Tongue (tissue), 2 donors: ENCODE results near the gene LHX3. TPM values are rescaled to one million over a fixed set of nuclear protein-coding genes. Genes with fewer than 3 reads are reported as not detected.

ENCODE experiments used
- DNase-seq: peaks from one replicate; pipeline ENCODE4 v3.0.0-alpha.2; 2015
- total RNA-seq: library from RNA; depleted of rRNA; stranded (reverse); fragments of >200 nt; gene quantifications from one replicate; pipeline ENCODE4 v1.2.3, GENCODE V29; 2014

The LHX3 gene
- total RNA-seq, 1 donor from 2014 or later = not detected

GRCh38 chr9:136226680-136227407 is 21.9 kb upstream of the LHX3 start:
- DNase-seq = no peak

- DNase-seq = peak; percentile 71
These were observed 21.1 kb upstream of the LHX3 start for GRCh38 chr9:136225748-136226679.

- DNase-seq = no peak
These were observed 20.4 kb upstream of the LHX3 start for GRCh38 chr9:136225366-136225747.

GRCh38 chr9:136223871-136224640 is 19.1 kb upstream of the LHX3 start:
- no peak for DNase-seq

- DNase-seq = peak; percentile 44
These were observed 18.0 kb upstream of the LHX3 start for GRCh38 chr9:136222906-136223285.

GRCh38 chr9:136222166-136222905 is 17.4 kb upstream of the LHX3 start:
- no peak for DNase-seq

- no peak for DNase-seq
These were observed 15.2 kb upstream of the LHX3 start for GRCh38 chr9:136220017-136220729.

GRCh38 chr9:136219276-136219675 is 14.3 kb upstream of the LHX3 start:
- DNase-seq = peak; percentile 78

- no peak for DNase-seq
These were observed 13.7 kb upstream of the LHX3 start for GRCh38 chr9:136218673-136219072.

- no peak for DNase-seq
These were observed 13.3 kb upstream of the LHX3 start for GRCh38 chr9:136218271-136218670.

GRCh38 chr9:136216541-136217244 is 11.8 kb upstream of the LHX3 start:
- DNase-seq = no peak

GRCh38 chr9:136213733-136214132 is 8.8 kb upstream of the LHX3 start:
- DNase-seq = no peak

GRCh38 chr9:136212345-136212950 is 7.5 kb upstream of the LHX3 start:
- DNase-seq = no peak

GRCh38 chr9:136211441-136212344 is 6.8 kb upstream of the LHX3 start:
- peak; percentile 24 for DNase-seq

- DNase-seq = no peak
These were observed 6.1 kb upstream of the LHX3 start for GRCh38 chr9:136211006-136211405.

- DNase-seq = no peak
These were observed 5.3 kb upstream of the LHX3 start for GRCh38 chr9:136210276-136210675.

GRCh38 chr9:136209786-136210185 is 4.9 kb upstream of the LHX3 start:
- no peak for DNase-seq

GRCh38 chr9:136209232-136209631 is 4.3 kb upstream of the LHX3 start:
- no peak for DNase-seq

GRCh38 chr9:136208675-136209074 is 3.7 kb upstream of the LHX3 start:
- no peak for DNase-seq
